Measurements from ENCODE around the gene ATRX. TPM values are rescaled to one million over a fixed set of nuclear protein-coding genes. Genes with fewer than 3 reads are reported as not detected.

The ATRX gene
- total and polyA plus RNA-seq, 12 donors: 10.3 to 101 (median 67.1) TPM

DNA sequence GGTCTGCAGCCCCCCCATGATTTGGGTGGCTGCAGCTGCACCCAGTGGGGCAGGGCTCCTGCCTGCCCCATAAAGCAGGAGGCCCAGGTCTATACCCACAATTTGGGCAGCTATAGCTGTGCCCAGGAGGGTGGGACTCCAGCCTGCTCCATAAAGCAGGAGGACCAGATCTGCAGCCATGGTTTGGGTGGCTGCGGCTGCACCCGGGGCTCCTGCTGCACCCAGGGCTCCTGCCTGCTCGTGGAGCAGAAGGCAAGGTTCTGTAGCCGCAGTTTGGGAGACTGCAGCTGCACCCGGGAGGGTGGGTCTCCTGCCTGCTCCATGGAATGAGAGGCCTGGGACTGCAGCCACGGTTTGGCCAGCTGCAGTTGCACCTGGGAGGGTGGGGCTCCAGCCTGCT is 81.1 kb downstream of the ATRX start:
- WGBS, 4 donors: 82 to 97% methylated on average over 6 of the region's 6 CpGs; no CpG with 5 or more reads in 2 of the 4 donors
- Histone ChIP-seq H3K4me1 (replicated peaks in 1 of 2) (no peaks in the 10 kb centered on the region), H3K9me3 (replicated peaks in 1 of 3) (no peaks in the 10 kb centered on the region), H3K36me3 (replicated peaks in 1 of 2) (no peaks in the 10 kb centered on the region), H3K27ac (no peak overlapping the region), H3K27me3 (peaks cover 9% of the 10 kb centered on the region), H3K4me3 (no peak overlapping the region)
- no peak for TF ChIP-seq POLR2A (IDR thresholded peaks at IDR 0.05)
- TF ChIP-seq, protein P1, sequence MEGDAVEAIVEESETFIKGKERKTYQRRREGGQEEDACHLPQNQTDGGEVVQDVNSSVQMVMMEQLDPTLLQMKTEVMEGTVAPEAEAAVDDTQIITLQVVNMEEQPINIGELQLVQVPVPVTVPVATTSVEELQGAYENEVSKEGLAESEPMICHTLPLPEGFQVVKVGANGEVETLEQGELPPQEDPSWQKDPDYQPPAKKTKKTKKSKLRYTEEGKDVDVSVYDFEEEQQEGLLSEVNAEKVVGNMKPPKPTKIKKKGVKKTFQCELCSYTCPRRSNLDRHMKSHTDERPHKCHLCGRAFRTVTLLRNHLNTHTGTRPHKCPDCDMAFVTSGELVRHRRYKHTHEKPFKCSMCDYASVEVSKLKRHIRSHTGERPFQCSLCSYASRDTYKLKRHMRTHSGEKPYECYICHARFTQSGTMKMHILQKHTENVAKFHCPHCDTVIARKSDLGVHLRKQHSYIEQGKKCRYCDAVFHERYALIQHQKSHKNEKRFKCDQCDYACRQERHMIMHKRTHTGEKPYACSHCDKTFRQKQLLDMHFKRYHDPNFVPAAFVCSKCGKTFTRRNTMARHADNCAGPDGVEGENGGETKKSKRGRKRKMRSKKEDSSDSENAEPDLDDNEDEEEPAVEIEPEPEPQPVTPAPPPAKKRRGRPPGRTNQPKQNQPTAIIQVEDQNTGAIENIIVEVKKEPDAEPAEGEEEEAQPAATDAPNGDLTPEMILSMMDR (IDR thresholded peaks at IDR 0.05): no peak
- DNase-seq: no peak
- intact Hi-C loops (cut with DNase I): no loop called here

- intact Hi-C loops (cut with DNase I): no loop called here
Observed at GRCh38 chrX:77698242-77698641, 87.8 kb downstream of the ATRX start.

GRCh38 chrX:77694491-77694890 is 91.5 kb downstream of the ATRX start:
- no peak for DNase-seq
- H3K4me3 ChIP-seq: no peak overlapping the region
- intact Hi-C loops (cut with DNase I): no loop called here
- TF ChIP-seq, protein P1 (IDR thresholded peaks at IDR 0.05): no peak
- no peak for TF ChIP-seq POLR2A (IDR thresholded peaks at IDR 0.05)
- H3K9me3 ChIP-seq (replicated peaks in 1 of 3): no peaks in the 10 kb centered on the region
- H3K27me3 ChIP-seq: no peaks in the 10 kb centered on the region
- H3K27ac ChIP-seq: no peak overlapping the region
- H3K4me1 ChIP-seq (replicated peaks in 1 of 2): no peaks in the 10 kb centered on the region
- peaks cover 0 to 6% of the 10 kb centered on the region in 2 donors for H3K36me3 ChIP-seq (replicated peaks in 1 of 2)

More at GRCh38 chrX:77698242-77698641, 87.8 kb downstream of the ATRX start:
- Histone ChIP-seq H3K4me1 (replicated peaks in 1 of 2) (no peaks in the 10 kb centered on the region), H3K27me3 (peaks cover 2% of the 10 kb centered on the region), H3K9me3 (replicated peaks in 1 of 3) (no peaks in the 10 kb centered on the region), H3K36me3 (replicated peaks in 1 of 2) (peaks cover 0 to 6% of the 10 kb centered on the region in 2 donors), H3K4me3 (no peak overlapping the region), H3K27ac (no peak overlapping the region)
- WGBS, 4 donors: 70 to 92% (median 82%) methylated on average over 3 of the region's 3 CpGs
- no peak for DNase-seq
- TF ChIP-seq, protein P1 (IDR thresholded peaks at IDR 0.05): no peak

GRCh38 chrX:77693594-77693993 is 92.4 kb downstream of the ATRX start:
- DNase-seq: no peak
- Histone ChIP-seq H3K4me3 (no peak overlapping the region), H3K36me3 (replicated peaks in 1 of 2) (peaks cover 0 to 6% of the 10 kb centered on the region in 2 donors), H3K4me1 (replicated peaks in 1 of 2) (no peaks in the 10 kb centered on the region), H3K27ac (no peak overlapping the region), H3K27me3 (no peaks in the 10 kb centered on the region), H3K9me3 (replicated peaks in 1 of 3) (no peaks in the 10 kb centered on the region)
- TF ChIP-seq POLR2A (IDR thresholded peaks at IDR 0.05): no peak
- TF ChIP-seq, protein P1 (IDR thresholded peaks at IDR 0.05): no peak
- intact Hi-C loops (cut with DNase I): no loop called here
- WGBS, 4 donors: 77 to 81% (median 80%) methylated on average over 5 of the region's 5 CpGs

Data from adrenal gland (tissue), 12 donors.